Caco-2 (cell line): ENCODE measurements around the gene ACCSL. TPM values are rescaled to one million over a fixed set of nuclear protein-coding genes. Genes with fewer than 3 reads are reported as not detected.

Source experiments
- BruUV-seq: library from RNA; stranded (reverse); fragments of 400-500 nt; replicated peaks from 2 replicates; lab custom pipeline; 2021; lab: Mats Ljungman, UMichigan
- CTCF ChIA-PET: fragments of 300-600 bp; sonication (Branson Sonifier 250); formaldehyde crosslinking; loops from one replicate; lab custom pipeline; 2022; ENCODE audit warnings: antibody characterized with exemption; lab: Charles Lee
- POLR2A ChIA-PET: fragments of 300-600 bp; sonication (Branson Sonifier 250); formaldehyde crosslinking; loops from one replicate; lab custom pipeline; 2022; ENCODE audit warnings: antibody characterized with exemption; lab: Charles Lee
- DNase-seq, 2 experiments: peaks; one replicate each; pipeline versions ENCODE4 v3.0.0 to v3.0.0-alpha.2; 2020 to 2022
- H3K27me3 ChIP-seq: replicated peaks from 2 replicates; pipeline ENCODE4 v1.6.0; 2011; ENCODE audit warnings: low read length; ENCODE audit not compliant: control insufficient read depth, insufficient read depth
- H3K36me3 ChIP-seq: 2 replicates; pipeline ENCODE4 v1.5.1; 2011; ENCODE audit warnings: low read length; ENCODE audit not compliant: control insufficient read depth, insufficient read depth
- H3K4me1 ChIP-seq: fragments of 250-450 bp; sonication (Bioruptor Pico); 2 replicates; pipeline ENCODE4 v1.5.1; 2020; ENCODE audit warnings: mild to moderate bottlenecking
- H3K4me3 ChIP-seq: 2 replicates; pipeline ENCODE4 v1.5.1; 2011; ENCODE audit warnings: low read depth, mild to moderate bottlenecking, control low read depth, low read length
- H3K9me3 ChIP-seq: fragments of 250-450 bp; sonication (Bioruptor Pico); 2 replicates; pipeline ENCODE4 v1.5.1; 2020; ENCODE audit warnings: mild to moderate bottlenecking, moderate library complexity
- H3K27ac Mint-ChIP-seq: one replicate; pipeline ENCODE4 v1.8.0; 2022; ENCODE audit warnings: mixed read lengths; ENCODE audit not compliant: unreplicated experiment
- H3K27me3 Mint-ChIP-seq: one replicate; pipeline ENCODE4 v1.8.0; 2022; ENCODE audit warnings: mixed read lengths; ENCODE audit not compliant: insufficient read depth, unreplicated experiment
- H3K36me3 Mint-ChIP-seq: one replicate; pipeline ENCODE4 v1.8.0; 2022; ENCODE audit warnings: mild to moderate bottlenecking, mixed read lengths; ENCODE audit not compliant: insufficient read depth, unreplicated experiment
- H3K4me1 Mint-ChIP-seq: one replicate; pipeline ENCODE4 v1.8.0; 2022; ENCODE audit warnings: low read depth, mixed read lengths; ENCODE audit not compliant: unreplicated experiment
- H3K4me3 Mint-ChIP-seq: one replicate; pipeline ENCODE4 v1.8.0; 2022; ENCODE audit warnings: mild to moderate bottlenecking, moderate library complexity, mixed read lengths; ENCODE audit not compliant: unreplicated experiment
- H3K9me3 Mint-ChIP-seq: one replicate; pipeline ENCODE4 v1.8.0; 2022; ENCODE audit warnings: mixed read lengths; ENCODE audit not compliant: unreplicated experiment
- CTCF ChIP-seq, 2 experiments: fragments of 200-600 bp in 1 of 2; IDR thresholded peaks; 1 replicate in 1 of 2; 2 replicates in 1 of 2; pipeline versions ENCODE4 v1.5.1 to v1.8.0; 2011 to 2022; ENCODE audit warnings: antibody characterized with exemption in 1 of 2, control low read depth in 1 of 2, inconsistent platforms in 1 of 2, low read depth in 1 of 2, low read length in 1 of 2, mild to moderate bottlenecking in 1 of 2, moderate library complexity in 1 of 2; ENCODE audit not compliant: insufficient read depth in 1 of 2, severe bottlenecking in 1 of 2, unreplicated experiment in 1 of 2
- intact Hi-C: fragments of 100-400 bp; cut with micrococcal nuclease; formaldehyde crosslinking; loops from one replicate; pipeline ENCODE4 v1.10.0; 2022; ENCODE audit not compliant: unreplicated experiment
- total RNA-seq: library from RNA; stranded (reverse); gene quantifications from 2 replicates; pipeline ENCODE4 v1.2.3, GENCODE V29; 2022

Gene ACCSL
- total RNA-seq, 1 experiment from 2014 or later, result not detected

- Mint-ChIP-seq H3K4me3 (no peak overlapping the region), H3K27me3 (peaks cover 21% of the 10 kb centered on the region), H3K4me1 (no peaks in the 10 kb centered on the region), H3K9me3 (peaks cover 6% of the 10 kb centered on the region), H3K27ac (no peak overlapping the region), H3K36me3 (no peaks in the 10 kb centered on the region)
- no peaks in the 10 kb centered on the region for H3K27me3 ChIP-seq
- intact Hi-C loops, result no loop called here
- no peaks in the 10 kb centered on the region for H3K4me1 ChIP-seq
- ChIA-PET POLR2A (no interaction called here), CTCF (no interaction called here)
- no peak for DNase-seq
- H3K9me3 ChIP-seq, result peaks cover 3% of the 10 kb centered on the region
- no peak for TF ChIP-seq CTCF (IDR thresholded peaks at IDR 0.05; ENCODE audit: insufficient read depth in 1 of 2, low read depth in 1 of 2, low read length in 1 of 2, severe bottlenecking in 1 of 2, unreplicated experiment in 1 of 2)
- H3K36me3 ChIP-seq, result no peaks in the 10 kb centered on the region
- no TSS peak for BruUV-seq
- no peak overlapping the region for H3K4me3 ChIP-seq
Observed at GRCh38 chr11:44030996-44031395, 16.8 kb upstream of the ACCSL start.

GRCh38 chr11:44031549-44031948, 16.2 kb upstream of the ACCSL start:
- ChIA-PET POLR2A (no interaction called here), CTCF (no interaction called here)
- intact Hi-C loops, result no loop called here
- H3K27ac Mint-ChIP-seq, result no peak overlapping the region
- H3K36me3 ChIP-seq, result no peaks in the 10 kb centered on the region
- H3K36me3 Mint-ChIP-seq, result no peaks in the 10 kb centered on the region
- H3K9me3 Mint-ChIP-seq, result no peaks in the 10 kb centered on the region
- no TSS peak for BruUV-seq
- no peaks in the 10 kb centered on the region for H3K4me1 ChIP-seq
- H3K4me3 Mint-ChIP-seq, result no peak overlapping the region
- H3K4me3 ChIP-seq, result no peak overlapping the region
- DNase-seq, result no peak
- H3K9me3 ChIP-seq, result no peaks in the 10 kb centered on the region; the same call in 1 of the 2 replicates
- no peak for TF ChIP-seq CTCF (IDR thresholded peaks at IDR 0.05; ENCODE audit: insufficient read depth in 1 of 2, low read depth in 1 of 2, low read length in 1 of 2, severe bottlenecking in 1 of 2, unreplicated experiment in 1 of 2)
- peaks cover 21% of the 10 kb centered on the region for H3K27me3 Mint-ChIP-seq
- H3K4me1 Mint-ChIP-seq, result no peaks in the 10 kb centered on the region
- H3K27me3 ChIP-seq, result no peaks in the 10 kb centered on the region

GRCh38 chr11:44032299-44033085, 15.3 kb upstream of the ACCSL start:
- Mint-ChIP-seq H3K9me3 (no peaks in the 10 kb centered on the region), H3K4me3 (no peak overlapping the region), H3K27ac (no peak overlapping the region), H3K36me3 (no peaks in the 10 kb centered on the region), H3K4me1 (no peaks in the 10 kb centered on the region), H3K27me3 (peaks cover 21% of the 10 kb centered on the region)
- Histone ChIP-seq H3K4me1 (no peaks in the 10 kb centered on the region), H3K9me3 (no peaks in the 10 kb centered on the region; the same call in 1 of the 2 replicates), H3K27me3 (no peaks in the 10 kb centered on the region), H3K4me3 (no peak overlapping the region), H3K36me3 (no peaks in the 10 kb centered on the region)
- CTCF ChIA-PET, result interaction anchor here (0.7 kb wide), 1 partner anchor 77 kb away, joined by 3 read pairs; no protein-coding TSS in a partner anchor
- POLR2A ChIA-PET, result no interaction called here
- TF ChIP-seq CTCF (IDR thresholded peaks at IDR 0.05; ENCODE audit: insufficient read depth in 1 of 2, low read depth in 1 of 2, low read length in 1 of 2, severe bottlenecking in 1 of 2, unreplicated experiment in 1 of 2), result no peak
- intact Hi-C loops, result no loop called here
- no TSS peak for BruUV-seq
- DNase-seq, result no peak
